ENCODE measurements around the gene RPL31.

The RPL31 gene

GRCh38 chr2:100980046-100980445, 22.0 kb upstream of the RPL31 start:
- no peak overlapping the region for H3K27ac ChIP-seq (replicated peaks)
- TF ChIP-seq GABPA (IDR thresholded peaks at IDR 0.05; ENCODE audit: low read depth) (no peak), REST (IDR thresholded peaks at IDR 0.05; ENCODE audit: insufficient replicate concordance, low read depth) (no peak), POLR2AphosphoS5 (IDR thresholded peaks at IDR 0.05; ENCODE audit: low read depth) (no peak), SPI1 (IDR thresholded peaks at IDR 0.05; ENCODE audit: borderline replicate concordance, low read depth) (no peak), CTCF (IDR thresholded peaks at IDR 0.05; ENCODE audit: insufficient read depth, low read length) (no peak)

GRCh38 chr2:100981011-100981410, 21.1 kb upstream of the RPL31 start:
- TF ChIP-seq REST (IDR thresholded peaks at IDR 0.05; ENCODE audit: insufficient replicate concordance, low read depth) (no peak), POLR2AphosphoS5 (IDR thresholded peaks at IDR 0.05; ENCODE audit: low read depth) (no peak), SPI1 (IDR thresholded peaks at IDR 0.05; ENCODE audit: borderline replicate concordance, low read depth) (no peak), GABPA (IDR thresholded peaks at IDR 0.05; ENCODE audit: low read depth) (no peak), CTCF (IDR thresholded peaks at IDR 0.05; ENCODE audit: insufficient read depth, low read length) (no peak)
- H3K27ac ChIP-seq (replicated peaks): no peak overlapping the region

More at GRCh38 chr2:100980046-100980445, 22.0 kb upstream of the RPL31 start:
- DNase-seq (ENCODE audit: low read depth in 1 of 2, low spot score in 1 of 2): no peak
- peaks cover 2% of the 10 kb centered on the region for H3K27me3 ChIP-seq (ENCODE audit: insufficient read depth, poor library complexity, severe bottlenecking)
- no peak overlapping the region for H3K4me3 ChIP-seq (replicated peaks; ENCODE audit: insufficient read depth, low read length)

GRCh38 chr2:100982431-100982861, 19.6 kb upstream of the RPL31 start:
- Histone ChIP-seq H3K4me3 (replicated peaks; ENCODE audit: insufficient read depth, low read length) (no peak overlapping the region), H3K27me3 (ENCODE audit: insufficient read depth, poor library complexity, severe bottlenecking) (peaks cover 2% of the 10 kb centered on the region), H3K27ac (replicated peaks) (no peak overlapping the region)
- no peak for DNase-seq (ENCODE audit: low read depth in 1 of 2, low spot score in 1 of 2)
- TF ChIP-seq POLR2AphosphoS5 (IDR thresholded peaks at IDR 0.05; ENCODE audit: low read depth) (no peak), SPI1 (IDR thresholded peaks at IDR 0.05; ENCODE audit: borderline replicate concordance, low read depth) (no peak), GABPA (IDR thresholded peaks at IDR 0.05; ENCODE audit: low read depth) (no peak), REST (IDR thresholded peaks at IDR 0.05; ENCODE audit: insufficient replicate concordance, low read depth) (no peak), CTCF (IDR thresholded peaks at IDR 0.05; ENCODE audit: insufficient read depth, low read length) (no peak)

More at GRCh38 chr2:100981011-100981410, 21.1 kb upstream of the RPL31 start:
- H3K27me3 ChIP-seq (ENCODE audit: insufficient read depth, poor library complexity, severe bottlenecking): peaks cover 2% of the 10 kb centered on the region
- H3K4me3 ChIP-seq (replicated peaks; ENCODE audit: insufficient read depth, low read length): no peak overlapping the region
- no peak for DNase-seq (ENCODE audit: low read depth in 1 of 2, low spot score in 1 of 2)
